Uterus (tissue), 4 donors: ENCODE data around the gene NLE1. TPM values are rescaled to one million over a fixed set of nuclear protein-coding genes. Genes with fewer than 3 reads are reported as not detected.
"Not testable (repeated sequence)": the region's sequence is repeated elsewhere in the genome, so short reads cannot be mapped to it uniquely, and the experiment has no call there.

Experiments
- DNase-seq, 2 donors: peaks; one replicate each; pipeline ENCODE4 v3.0.0-alpha.2; 2019 to 2020
- H3K27ac ChIP-seq, 2 donors: fragments of 200-600 bp; sonication (generic); 1 replicate in 1 of 2; 2 replicates in 1 of 2; pipeline ENCODE4 v1.5.1; 2016 to 2018
- H3K27me3 ChIP-seq, 2 donors: fragments of 200-600 bp; sonication (generic); one replicate each; pipeline ENCODE4 v1.5.1; 2018 to 2019; ENCODE audit warnings: control low read depth in 1 of 2
- H3K36me3 ChIP-seq, 2 donors: fragments of 200-600 bp; sonication (generic); one replicate each; pipeline ENCODE4 v1.5.1; 2019; ENCODE audit warnings: control low read depth in 1 of 2
- H3K4me1 ChIP-seq, 2 donors: fragments of 200-600 bp; sonication (generic); one replicate each; pipeline ENCODE4 v1.5.1; 2018 to 2019; ENCODE audit warnings: control low read depth in 1 of 2
- H3K4me3 ChIP-seq, 2 donors: fragments of 200-600 bp; sonication (generic); 1 replicate in 1 of 2; 2 replicates in 1 of 2; pipeline ENCODE4 v1.5.1; 2018 to 2019; ENCODE audit warnings: mild to moderate bottlenecking in 1 of 2
- H3K9me3 ChIP-seq, 2 donors: fragments of 200-600 bp; sonication (generic); one replicate each; pipeline ENCODE4 v1.5.1; 2019; ENCODE audit warnings: control low read depth in 1 of 2
- CTCF ChIP-seq, 4 experiments: fragments of 200-600 bp in 2 of 4; fragments of 450-650 bp in 2 of 4; sonication (generic) in 2 of 4; IDR thresholded peaks; one replicate each; pipeline ENCODE4 v1.5.1; 2016 to 2019; ENCODE audit warnings: antibody characterized with exemption in 4 of 4, mild to moderate bottlenecking in 2 of 4, moderate library complexity in 1 of 4
- POLR2A ChIP-seq, 2 donors: fragments of 450-650 bp; IDR thresholded peaks; one replicate each; pipeline ENCODE4 v1.6.1; 2016; ENCODE audit warnings: antibody characterized with exemption in 2 of 2, mild to moderate bottlenecking in 1 of 2, moderate library complexity in 1 of 2
- intact Hi-C: fragments of 100-400 bp; cut with DNase I; formaldehyde crosslinking; loops from one replicate; pipeline ENCODE4 v1.15.1; 2023; ENCODE audit warnings: low total_unique reads
- total RNA-seq, 4 donors: library from RNA; depleted of rRNA in 3 of 4; stranded (reverse); fragments of >200 nt in 3 of 4; gene quantifications; one replicate each; pipeline versions ENCODE4 v1.1.0 to v1.2.4, GENCODE V29; 2014 to 2023
- donor health status: DM: yes; HTN: yes; CAD: no.

Gene NLE1
- total RNA-seq, 4 donors from 2014 or later = 3.6 to 30.0 (median 19.7) TPM

DNA sequence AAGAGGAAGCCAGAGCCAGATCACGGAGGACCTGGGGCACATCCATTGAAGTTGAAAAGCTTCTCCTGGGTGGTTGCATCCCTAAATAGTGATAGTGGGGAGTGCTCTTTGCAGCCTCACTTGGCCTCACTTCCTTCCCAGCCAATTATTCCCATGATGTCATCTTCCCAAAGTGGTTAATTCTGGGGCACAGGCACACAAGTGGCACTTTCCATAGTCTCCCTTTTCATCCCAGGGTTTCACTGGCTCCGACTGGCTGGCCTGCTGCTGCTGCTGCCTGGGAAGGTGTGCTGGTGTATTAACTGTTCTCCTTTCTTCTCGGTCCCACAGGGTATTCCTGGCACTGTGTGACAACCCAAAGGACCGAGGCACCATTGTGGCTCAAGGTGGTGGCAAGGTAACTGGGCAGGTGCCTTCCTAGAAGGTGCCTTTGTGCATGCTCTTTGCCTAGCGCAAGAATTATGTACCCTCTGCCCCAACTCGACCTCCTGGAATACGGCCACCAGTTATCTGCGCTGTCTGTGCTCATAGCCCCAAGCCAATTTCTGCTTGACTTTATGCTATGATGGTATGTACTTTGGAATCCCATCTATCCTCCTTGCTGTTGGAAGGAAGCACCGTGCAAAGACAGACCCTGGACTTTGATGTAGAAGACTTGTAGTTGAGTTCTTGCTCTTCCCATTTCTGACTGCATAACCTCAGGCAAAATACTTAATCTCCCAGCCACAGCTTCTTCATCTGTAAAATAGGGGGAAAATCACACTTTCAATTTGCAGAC lies 33.7 kb upstream of the NLE1 start:
- Histone ChIP-seq H3K4me3 (no peak overlapping the region), H3K27ac (no peak overlapping the region)
- intact Hi-C loops = no loop called here

GRCh38 chr17:35174835-35175334 lies 32.8 kb upstream of the NLE1 start:
- Histone ChIP-seq H3K9me3 (no peaks in the 10 kb centered on the region), H3K27ac (no peak overlapping the region), H3K4me1 (no peaks in the 10 kb centered on the region), H3K36me3 (no peaks in the 10 kb centered on the region), H3K27me3 (no peaks in the 10 kb centered on the region), H3K4me3 (no peak overlapping the region)
- no peak for TF ChIP-seq POLR2A (IDR thresholded peaks at IDR 0.05)
- TF ChIP-seq CTCF (IDR thresholded peaks at IDR 0.05) = no peak
- no peak for DNase-seq
- intact Hi-C loops = no loop called here

More for the DNA sequence above, 33.7 kb upstream of the NLE1 start:
- H3K9me3 ChIP-seq = no peaks in the 10 kb centered on the region
- no peaks in the 10 kb centered on the region for H3K4me1 ChIP-seq
- no peaks in the 10 kb centered on the region for H3K36me3 ChIP-seq
- no peak for DNase-seq
- TF ChIP-seq POLR2A (IDR thresholded peaks at IDR 0.05) = no peak
- H3K27me3 ChIP-seq = no peaks in the 10 kb centered on the region

DNA sequence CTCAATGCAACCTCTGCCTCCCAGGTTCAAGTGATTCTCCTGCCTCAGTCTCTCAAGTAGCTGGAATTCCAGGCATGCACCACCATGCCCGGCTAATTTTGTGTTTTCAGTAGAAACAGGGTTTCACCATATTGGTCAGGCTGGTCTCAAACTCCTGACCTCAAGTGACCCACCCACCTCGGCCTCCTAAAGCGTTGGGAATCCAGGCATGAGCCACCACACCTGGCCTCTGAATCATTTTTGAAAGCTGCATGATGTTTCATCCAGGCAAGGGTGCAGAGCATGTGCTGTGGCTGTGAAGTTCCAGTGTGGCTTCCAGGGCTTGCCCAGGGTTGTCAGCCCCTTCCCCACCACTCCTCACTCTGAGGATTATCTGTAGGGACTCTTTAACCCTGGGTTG lies 30.2 kb upstream of the NLE1 start:
- H3K27ac ChIP-seq, H3K9me3 ChIP-seq, DNase-seq, H3K4me1 ChIP-seq, intact Hi-C loops, H3K4me3 ChIP-seq, H3K27me3 ChIP-seq, H3K36me3 ChIP-seq: not testable (repeated sequence)

DNA sequence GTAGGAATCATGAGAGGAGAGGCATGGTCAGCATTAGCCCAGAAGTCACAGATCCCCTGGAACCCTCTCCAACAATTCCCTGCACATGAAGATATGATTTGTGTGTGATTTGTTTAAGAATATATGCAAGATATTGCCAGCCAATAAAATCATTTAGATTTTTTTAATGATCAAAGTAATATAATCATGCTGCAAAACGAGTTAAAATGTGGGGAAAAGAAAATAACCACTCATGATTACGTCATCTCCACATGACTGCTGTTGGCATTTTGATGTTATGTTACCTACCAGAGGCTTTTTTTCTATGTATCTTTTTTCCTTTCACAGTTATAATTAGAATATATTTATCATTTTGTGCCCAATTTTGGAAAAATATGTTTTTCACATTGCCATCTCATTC lies 29.7 kb upstream of the NLE1 start:
- TF ChIP-seq CTCF (IDR thresholded peaks at IDR 0.05) (no peak), POLR2A (IDR thresholded peaks at IDR 0.05) (no peak)
- no peak for DNase-seq

GRCh38 chr17:35170968-35171771 lies 29.1 kb upstream of the NLE1 start:
- TF ChIP-seq POLR2A (IDR thresholded peaks at IDR 0.05) (no peak), CTCF (IDR thresholded peaks at IDR 0.05) (peak in 2 of 4 experiments; percentile 19 to 35)
- Histone ChIP-seq H3K27me3 (no peaks in the 10 kb centered on the region), H3K4me1 (no peaks in the 10 kb centered on the region), H3K36me3 (no peaks in the 10 kb centered on the region), H3K4me3 (no peak overlapping the region), H3K9me3 (no peaks in the 10 kb centered on the region), H3K27ac (no peak overlapping the region)
- intact Hi-C loops = no loop called here
- no peak for DNase-seq

More for the DNA sequence above, 29.7 kb upstream of the NLE1 start:
- Histone ChIP-seq H3K27me3 (no peaks in the 10 kb centered on the region), H3K4me1 (no peaks in the 10 kb centered on the region), H3K4me3 (no peak overlapping the region), H3K36me3 (no peaks in the 10 kb centered on the region), H3K27ac (no peak overlapping the region), H3K9me3 (no peaks in the 10 kb centered on the region)
- intact Hi-C loops = no loop called here

GRCh38 chr17:35169835-35170363 lies 27.8 kb upstream of the NLE1 start:
- intact Hi-C loops = no loop called here
- no peaks in the 10 kb centered on the region for H3K27me3 ChIP-seq
- H3K36me3 ChIP-seq = no peaks in the 10 kb centered on the region
- H3K27ac ChIP-seq = no peak overlapping the region
- H3K9me3 ChIP-seq = no peaks in the 10 kb centered on the region
- no peak overlapping the region for H3K4me3 ChIP-seq
- TF ChIP-seq CTCF (IDR thresholded peaks at IDR 0.05) = no peak
- TF ChIP-seq POLR2A (IDR thresholded peaks at IDR 0.05) = no peak
- H3K4me1 ChIP-seq = no peaks in the 10 kb centered on the region
- no peak for DNase-seq
